G401.6 (cell line): Measurements from ENCODE around the gene PI4KA.
A peak's percentile ranks its signal among the peaks of the same experiment; 100 is the strongest.
"Not testable (repeated sequence)": the region's sequence is repeated elsewhere in the genome, so short reads cannot be mapped to it uniquely, and the experiment has no call there.

Experiments used
- FAIRE-seq: peaks from 2 replicates; lab custom pipeline; 2012; peaks lifted over from hg19 to GRCh38; lab: Jason Lieb, UNC

PI4KA gene

GRCh38 chr22:20721409-20722218, 137.0 kb downstream of the PI4KA start:
- no peak for FAIRE-seq

GRCh38 chr22:20720692-20721408, 137.8 kb downstream of the PI4KA start:
- no peak for FAIRE-seq

GRCh38 chr22:20718727-20719126, 139.9 kb downstream of the PI4KA start:
- not testable (repeated sequence) for FAIRE-seq

GRCh38 chr22:20717981-20718380, 140.6 kb downstream of the PI4KA start:
- FAIRE-seq = not testable (repeated sequence)

GRCh38 chr22:20717213-20717866, 141.3 kb downstream of the PI4KA start:
- not testable (repeated sequence) for FAIRE-seq

- FAIRE-seq = not testable (repeated sequence)
These were observed 145.5 kb downstream of the PI4KA start for GRCh38 chr22:20713116-20713515.

- not testable (repeated sequence) for FAIRE-seq
These were observed 148.6 kb downstream of the PI4KA start for GRCh38 chr22:20709966-20710365.

- not testable (repeated sequence) for FAIRE-seq
These were observed 151.0 kb downstream of the PI4KA start for GRCh38 chr22:20707549-20708118.

GRCh38 chr22:20703816-20704609, 154.6 kb downstream of the PI4KA start:
- FAIRE-seq = not testable (repeated sequence)

GRCh38 chr22:20703414-20703806, 155.2 kb downstream of the PI4KA start:
- FAIRE-seq = not testable (repeated sequence)

- peak; percentile 27 for FAIRE-seq
These were observed 155.8 kb downstream of the PI4KA start for GRCh38 chr22:20702546-20703413.

GRCh38 chr22:20702175-20702545, 156.5 kb downstream of the PI4KA start:
- not testable (repeated sequence) for FAIRE-seq

GRCh38 chr22:20701680-20702136, 156.9 kb downstream of the PI4KA start:
- FAIRE-seq = not testable (repeated sequence)

- not testable (repeated sequence) for FAIRE-seq
These were observed 158.3 kb downstream of the PI4KA start for GRCh38 chr22:20700347-20700746.

- not testable (repeated sequence) for FAIRE-seq
These were observed 158.8 kb downstream of the PI4KA start for GRCh38 chr22:20699856-20700255.

- not testable (repeated sequence) for FAIRE-seq
These were observed 161.0 kb downstream of the PI4KA start for GRCh38 chr22:20697481-20698113.

GRCh38 chr22:20696056-20696455, 162.6 kb downstream of the PI4KA start:
- not testable (repeated sequence) for FAIRE-seq

- not testable (repeated sequence) for FAIRE-seq
These were observed 163.4 kb downstream of the PI4KA start for GRCh38 chr22:20695205-20695604.

GRCh38 chr22:20694256-20694655, 164.4 kb downstream of the PI4KA start:
- FAIRE-seq = not testable (repeated sequence)

- not testable (repeated sequence) for FAIRE-seq
These were observed 165.7 kb downstream of the PI4KA start for GRCh38 chr22:20692926-20693325.
